ENCODE results near the gene XRCC3.

XRCC3 gene

GRCh38 chr14:103725001-103725682 lies 9.9 kb upstream of the XRCC3 start:
- no peak for DNase-seq

- no peak for DNase-seq
Observed at GRCh38 chr14:103724116-103724515, 8.9 kb upstream of the XRCC3 start.

GRCh38 chr14:103723748-103724081 lies 8.5 kb upstream of the XRCC3 start:
- DNase-seq: no peak

- no peak for DNase-seq
Observed at GRCh38 chr14:103721334-103722120, 6.3 kb upstream of the XRCC3 start.

GRCh38 chr14:103719751-103720150 lies 4.5 kb upstream of the XRCC3 start:
- no peak for DNase-seq

GRCh38 chr14:103718572-103718971 lies 3.3 kb upstream of the XRCC3 start:
- no peak for DNase-seq

GRCh38 chr14:103716899-103717411 lies 1.7 kb upstream of the XRCC3 start:
- DNase-seq: no peak

GRCh38 chr14:103716091-103716801 lies 995 bp upstream of the XRCC3 start:
- no peak for DNase-seq

- DNase-seq: no peak
Observed at GRCh38 chr14:103714063-103714724, 1.1 kb downstream of the XRCC3 start.

GRCh38 chr14:103713304-103714062 lies 1.8 kb downstream of the XRCC3 start:
- no peak for DNase-seq

GRCh38 chr14:103712633-103713247 lies 2.5 kb downstream of the XRCC3 start:
- no peak for DNase-seq

GRCh38 chr14:103711516-103712431 lies 3.5 kb downstream of the XRCC3 start:
- DNase-seq: no peak

- DNase-seq: no peak
Observed at GRCh38 chr14:103710771-103711377, 4.4 kb downstream of the XRCC3 start.

GRCh38 chr14:103709814-103710213 lies 5.4 kb downstream of the XRCC3 start:
- no peak for DNase-seq

- DNase-seq: no peak
Observed at GRCh38 chr14:103708750-103709187, 6.5 kb downstream of the XRCC3 start.

- no peak for DNase-seq
Observed at GRCh38 chr14:103707329-103708263, 7.7 kb downstream of the XRCC3 start.

- DNase-seq: no peak
Observed at GRCh38 chr14:103706551-103707328, 8.5 kb downstream of the XRCC3 start.
